GM23338 (cell line): ENCODE data around the gene MYOM1.

Experiments
- CREB1 ChIP-seq: fragments of 250-450 bp; sonication (Bioruptor Pico); IDR thresholded peaks from 2 replicates; pipeline ENCODE4 v1.5.0; 2020; ENCODE audit warnings: low read depth, mild to moderate bottlenecking, moderate library complexity
- CTCF ChIP-seq, 2 experiments: fragments of 200-600 bp in 1 of 2; sonication (generic) in 1 of 2; conservative IDR thresholded peaks; 2 replicates each; pipeline versions ENCODE4 v1.5.1 to v1.6.1; 2016 to 2017; ENCODE audit warnings: antibody characterized with exemption in 2 of 2, low read depth in 2 of 2, mild to moderate bottlenecking in 2 of 2, moderate library complexity in 1 of 2
- ETS1 ChIP-seq: IDR thresholded peaks from 2 replicates; pipeline ENCODE4 v1.6.1; 2016; ENCODE audit warnings: antibody characterized with exemption
- EZH2 ChIP-seq: fragments of 200-600 bp; sonication (generic); IDR thresholded peaks from one replicate; pipeline ENCODE4 v1.8.0; 2017; ENCODE audit warnings: antibody characterized with exemption, mild to moderate bottlenecking, low read depth; ENCODE audit not compliant: unreplicated experiment
- EZH2phosphoT487 ChIP-seq: fragments of 200-600 bp; sonication (generic); IDR thresholded peaks from one replicate; pipeline ENCODE4 v1.8.1; 2018; ENCODE audit warnings: antibody characterized with exemption; ENCODE audit not compliant: unreplicated experiment
- JUNB ChIP-seq: IDR thresholded peaks from one replicate; pipeline ENCODE4 v1.6.1; 2016; ENCODE audit warnings: antibody characterized with exemption; ENCODE audit not compliant: unreplicated experiment
- NANOG ChIP-seq: IDR thresholded peaks from 2 replicates; pipeline ENCODE4 v1.6.1; 2016; ENCODE audit warnings: antibody characterized with exemption, borderline replicate concordance
- POLR2AphosphoS5 ChIP-seq: IDR thresholded peaks from 2 replicates; pipeline ENCODE4 v1.6.1; 2016; ENCODE audit warnings: antibody characterized with exemption, low read depth
- REST ChIP-seq: IDR thresholded peaks from one replicate; pipeline ENCODE4 v1.6.1; 2018; ENCODE audit warnings: antibody characterized with exemption; ENCODE audit not compliant: unreplicated experiment
- ZNF114 ChIP-seq: fragments of 250-450 bp; sonication (Bioruptor Pico); IDR thresholded peaks from 2 replicates; pipeline ENCODE4 v1.5.0; 2020; ENCODE audit warnings: mild to moderate bottlenecking, moderate library complexity
- ZNF331 ChIP-seq: fragments of 250-450 bp; sonication (Bioruptor Pico); IDR thresholded peaks from 2 replicates; pipeline ENCODE4 v1.5.0; 2020; ENCODE audit warnings: low read depth, mild to moderate bottlenecking, moderate library complexity

GRCh38 chr18:3067165-3067661 is 152.6 kb downstream of the MYOM1 start:
- TF ChIP-seq CTCF (conservative IDR thresholded peaks at IDR 0.05; ENCODE audit: low read depth in 2 of 2) (no peak), EZH2 (no peak), JUNB (no peak), POLR2AphosphoS5 (no peak), NANOG (no peak), EZH2phosphoT487 (no peak), ETS1 (no peak), CREB1 (CRISPR knock-in tag) (no peak), ZNF331 (CRISPR knock-in tag) (no peak), REST (no peak), ZNF114 (no peak)
